Right ventricle myocardium inferior (tissue), 1 donor: ENCODE measurements around the gene TUBA1A. TPM values are rescaled to one million over a fixed set of nuclear protein-coding genes. Genes with fewer than 3 reads are reported as not detected.
"Not testable (repeated sequence)": the region's sequence is repeated elsewhere in the genome, so short reads cannot be mapped to it uniquely, and the experiment has no call there.

ENCODE experiments used
- ATAC-seq: fragments of 200-7000 bp; cut with Tn5 transposase; one replicate; pipeline ENCODE4 v1.9.1; 2020; ENCODE audit warnings: mild to moderate bottlenecking, moderate library complexity
- DNase-seq: peaks from one replicate; pipeline ENCODE4 v3.0.0; 2021; ENCODE audit errors: missing footprints
- intact Hi-C: fragments of 100-400 bp; cut with DNase I; formaldehyde crosslinking; loops from one replicate; pipeline ENCODE4 v1.11.0; 2022
- total RNA-seq: library from RNA; stranded (reverse); fragmentation: NEBNext Ultra II Directional; extraction: Animal tissue kit (Norgen Biotek cat#: 25700); gene quantifications from one replicate; pipeline ENCODE4 v1.2.1, GENCODE V29; 2021
- donor health status: DM: no; HTN: yes; CAD: no; lungs with severe emphysema.

The TUBA1A gene
- total RNA-seq, 1 donor from 2014 or later, result 135 TPM

DNA sequence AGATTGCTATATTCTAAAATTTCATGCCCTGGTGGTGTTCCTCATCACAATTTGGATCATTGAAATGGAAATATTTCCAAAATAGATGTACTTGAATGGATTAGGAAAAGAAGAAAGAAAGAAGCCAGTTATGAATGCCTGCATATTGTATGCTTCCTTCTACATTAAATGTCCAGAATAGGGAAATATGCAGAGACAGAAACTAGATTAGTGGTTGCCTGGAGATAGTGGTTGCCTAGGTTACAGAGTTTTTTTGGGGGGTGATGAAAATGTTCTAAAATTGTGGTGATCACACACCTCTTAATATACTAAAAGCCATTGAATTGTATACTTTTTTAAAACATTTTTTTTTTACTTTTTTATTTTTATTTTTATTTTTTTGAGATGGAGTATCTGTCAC is 18.0 kb downstream of the TUBA1A start:
- intact Hi-C loops, result no loop called here
- DNase-seq (no peak), ATAC-seq (no peak)

DNA sequence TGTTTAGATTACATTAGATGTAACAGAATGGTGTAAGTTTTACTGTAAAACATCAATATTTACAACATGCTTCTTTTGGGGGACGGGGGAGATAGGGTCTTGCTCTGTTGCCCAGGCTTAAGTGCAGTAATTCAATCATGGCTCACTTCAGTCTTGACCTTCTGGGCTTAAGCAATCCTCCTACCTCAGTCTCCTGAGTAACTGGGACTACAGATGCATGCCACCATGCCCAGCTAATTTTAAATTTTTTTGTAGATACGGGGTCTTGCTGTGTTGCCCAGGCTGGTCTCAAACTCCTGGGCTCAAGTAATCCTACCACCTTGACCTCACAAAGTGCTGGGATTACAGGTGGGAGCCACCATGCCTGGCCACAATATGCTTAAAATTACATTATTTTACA is 23.8 kb downstream of the TUBA1A start:
- no peak for DNase-seq
- intact Hi-C loops, result no loop called here
- ATAC-seq, result no peak

GRCh38 chr12:49161901-49162300 is 27.0 kb downstream of the TUBA1A start:
- intact Hi-C loops, DNase-seq: not testable (repeated sequence)

DNA sequence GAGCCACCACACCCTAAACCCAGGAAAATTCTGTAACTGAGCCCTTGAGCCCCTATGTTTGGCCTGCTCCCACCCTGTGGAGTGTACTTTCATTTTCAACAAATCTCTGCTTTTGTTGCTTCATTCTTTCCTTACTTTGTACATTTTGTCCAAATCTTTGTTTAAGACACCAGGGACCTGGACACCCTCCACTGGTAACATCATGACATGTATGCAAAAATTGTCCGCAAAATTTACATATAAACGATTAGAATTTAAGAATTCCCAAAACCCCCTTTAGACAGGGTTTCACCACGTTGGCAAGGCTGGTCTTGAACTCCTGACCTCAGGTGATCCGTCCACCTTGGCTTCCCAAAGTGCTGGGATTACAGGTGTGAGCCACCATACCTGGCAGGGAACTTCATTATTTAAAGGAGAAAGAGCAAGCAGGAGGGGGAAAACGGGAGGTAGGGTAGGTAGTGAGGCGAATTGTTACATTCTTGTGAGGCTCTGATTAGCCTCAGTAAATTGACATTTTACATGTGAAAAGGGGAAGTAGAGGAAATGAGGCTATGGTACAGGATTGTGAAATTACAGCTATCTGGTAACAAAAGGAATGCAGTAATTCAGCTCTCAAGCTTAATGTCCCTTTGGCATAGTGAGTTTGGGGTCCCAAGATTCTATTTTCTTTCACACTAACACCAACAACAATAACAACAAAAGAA is 27.6 kb downstream of the TUBA1A start:
- DNase-seq (no peak), ATAC-seq (no peak)
- intact Hi-C loops, result no loop called here

More at GRCh38 chr12:49161901-49162300, 27.0 kb downstream of the TUBA1A start:
- ATAC-seq, result not testable (repeated sequence)

DNA sequence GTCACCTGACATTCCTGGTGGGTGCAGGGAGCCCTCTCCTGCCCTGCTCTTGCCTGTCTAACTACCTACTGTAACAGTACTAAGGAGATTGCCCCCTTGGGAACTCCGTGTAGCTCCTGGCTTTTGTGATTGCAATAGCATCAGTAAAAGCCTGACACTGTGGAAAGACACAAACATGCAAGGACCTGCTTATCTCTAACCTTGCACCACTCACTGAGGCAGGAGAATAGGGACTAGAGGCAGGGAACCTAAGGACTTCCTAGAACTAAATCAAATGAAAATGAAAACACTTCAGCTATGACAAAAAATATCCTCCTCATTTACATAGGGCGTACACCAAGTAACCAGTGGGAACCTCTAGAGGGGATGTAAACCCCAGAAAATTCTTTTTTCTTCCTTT is 28.5 kb downstream of the TUBA1A start:
- ATAC-seq, result no peak
- intact Hi-C loops, result no loop called here
- no peak for DNase-seq

GRCh38 chr12:49154221-49154620 is 34.7 kb downstream of the TUBA1A start:
- ATAC-seq (no peak), DNase-seq (no peak)
- intact Hi-C loops, result no loop called here

DNA sequence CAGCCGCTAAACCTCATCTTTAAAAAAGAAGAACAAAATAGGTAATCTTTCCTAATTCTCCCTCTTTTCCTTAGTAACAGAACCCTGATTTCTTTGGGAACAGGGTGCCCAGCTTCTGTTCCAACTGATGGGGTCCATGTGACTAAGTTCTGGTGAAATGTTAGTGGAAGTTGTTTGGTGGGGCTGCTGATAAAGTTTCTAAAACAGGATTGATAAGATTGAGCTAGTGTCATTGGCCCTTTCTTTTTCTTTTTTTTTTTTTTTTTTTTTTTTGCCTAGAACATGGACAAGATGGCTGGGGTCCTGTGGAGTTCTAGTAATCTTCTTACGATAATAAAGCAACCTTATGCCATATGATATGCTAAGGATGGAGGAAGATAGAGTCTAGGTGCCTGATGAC is 41.5 kb downstream of the TUBA1A start:
- no peak for DNase-seq
- intact Hi-C loops, result no loop called here
- no peak for ATAC-seq

GRCh38 chr12:49146406-49146805 is 42.5 kb downstream of the TUBA1A start:
- DNase-seq (no peak), ATAC-seq (no peak)
- intact Hi-C loops, result no loop called here

DNA sequence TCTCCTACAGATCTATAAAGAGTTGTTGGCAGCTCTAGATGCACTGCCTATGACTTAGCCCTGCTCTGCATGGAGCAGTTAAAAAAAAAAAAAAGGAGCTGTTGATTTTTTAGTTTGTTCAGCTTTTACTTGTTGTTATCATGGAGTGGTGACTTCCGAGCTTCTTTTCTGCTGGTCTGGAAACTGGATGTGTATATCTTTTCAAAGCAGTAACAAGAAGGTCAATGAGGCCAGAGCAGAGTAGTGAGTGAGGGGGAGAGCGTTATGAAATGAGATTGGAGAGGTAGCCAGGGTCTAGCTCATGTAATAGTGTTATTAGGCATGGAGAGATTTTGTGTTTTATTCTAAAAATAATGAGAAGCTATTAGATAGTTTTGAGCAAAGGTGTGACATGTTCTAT is 44.5 kb downstream of the TUBA1A start:
- DNase-seq (no peak), ATAC-seq (no peak)
- intact Hi-C loops, result no loop called here

- ATAC-seq (no peak), DNase-seq (no peak)
- intact Hi-C loops, result no loop called here
Measured at GRCh38 chr12:49138999-49139398, 49.9 kb downstream of the TUBA1A start.

GRCh38 chr12:49138587-49138986 is 50.3 kb downstream of the TUBA1A start:
- ATAC-seq, result no peak
- intact Hi-C loops, result no loop called here
- DNase-seq, result no peak

GRCh38 chr12:49137476-49137875 is 51.4 kb downstream of the TUBA1A start:
- intact Hi-C loops, result no loop called here
- ATAC-seq (no peak), DNase-seq (no peak)

- DNase-seq, intact Hi-C loops, ATAC-seq: not testable (repeated sequence)
Measured at GRCh38 chr12:49136997-49137396, 51.9 kb downstream of the TUBA1A start.

Other genes with a start within 250 kb of the TUBA1A start
- 49.6 TPM for gene ARF3, start 231.6 kb downstream of the TUBA1A start, total RNA-seq
- 0.43 TPM for gene WNT10B, start 217.3 kb downstream of the TUBA1A start, total RNA-seq
- not detected for gene WNT1, start 210.8 kb downstream of the TUBA1A start, total RNA-seq
- 0.49 TPM for gene DDN, start 189.7 kb downstream of the TUBA1A start, total RNA-seq
- gene PRKAG1, start 170.3 kb downstream of the TUBA1A start, total RNA-seq, result 93.8 TPM
- gene KMT2D, start 128.3 kb downstream of the TUBA1A start, total RNA-seq, result 33.5 TPM
- gene RHEBL1, start 119.1 kb downstream of the TUBA1A start, total RNA-seq, result 0.41 TPM
- 0.87 TPM for gene DHH, start 94.3 kb downstream of the TUBA1A start, total RNA-seq
- 26.3 TPM for gene LMBR1L, start 78.2 kb downstream of the TUBA1A start, total RNA-seq
- 510 TPM for gene TUBA1B, start 57.7 kb downstream of the TUBA1A start, total RNA-seq
- 86.2 TPM for gene TUBA1C, start 76.0 kb upstream of the TUBA1A start, total RNA-seq
- 0.57 TPM for gene PRPH, start 106.1 kb upstream of the TUBA1A start, total RNA-seq
- gene TROAP, start 134.2 kb upstream of the TUBA1A start, total RNA-seq, result 0.97 TPM
- gene C1QL4, start 148.1 kb upstream of the TUBA1A start, total RNA-seq, result not detected
- not detected for gene DNAJC22, start 157.8 kb upstream of the TUBA1A start, total RNA-seq
- gene SPATS2, start 178.4 kb upstream of the TUBA1A start, total RNA-seq, result 6.4 TPM